Lower leg skin (tissue), 4 donors: ENCODE results near the gene PCDHGA9. TPM values are rescaled to one million over a fixed set of nuclear protein-coding genes. Genes with fewer than 3 reads are reported as not detected.
A peak's percentile ranks its signal among the peaks of the same experiment; 100 is the strongest.
"Not testable (repeated sequence)": the region's sequence is repeated elsewhere in the genome, so short reads cannot be mapped to it uniquely, and the experiment has no call there.

ENCODE experiments used
- DNase-seq, 2 donors: peaks; one replicate each; pipeline ENCODE4 v3.0.0-alpha.2; 2019; ENCODE audit warnings: low spot score in 2 of 2
- H3K4me3 ChIP-seq: fragments of 200-600 bp; sonication (generic); 2 replicates; pipeline ENCODE4 v1.5.1; 2017; ENCODE audit warnings: mild to moderate bottlenecking, low read depth; ENCODE audit not compliant: poor library complexity, severe bottlenecking
- POLR2A ChIP-seq, 2 donors: fragments of 450-650 bp; IDR thresholded peaks; one replicate each; pipeline ENCODE4 v1.6.1; 2016 to 2017; ENCODE audit warnings: antibody characterized with exemption in 2 of 2, mild to moderate bottlenecking in 1 of 2, moderate library complexity in 1 of 2
- WGBS, 2 donors: methylation state at CpG; one replicate each; pipeline ENCODE4 v1.1.5; 2018; 5-methylcytosine and 5-hydroxymethylcytosine counted together
- intact Hi-C: fragments of 100-400 bp; cut with DNase I; formaldehyde crosslinking; loops from one replicate; pipeline ENCODE4 v1.15.0; 2023; ENCODE audit warnings: low total_unique reads
- total RNA-seq, 4 donors: library from RNA; depleted of rRNA; stranded (reverse); fragments of >200 nt; gene quantifications; one replicate each; pipeline ENCODE4 v1.1.0, GENCODE V29; 2016
- TF ChIP-seq, protein P1 (sequence below), 3 donors: fragments of 450-650 bp; IDR thresholded peaks; one replicate each; pipeline ENCODE4 v1.5.1; 2016; ENCODE audit warnings: antibody characterized with exemption in 3 of 3, mild to moderate bottlenecking in 3 of 3, moderate library complexity in 2 of 3

PCDHGA9 gene
- total RNA-seq, 4 donors from 2014 or later, result 5.6 to 8.2 (median 6.3) TPM

DNA sequence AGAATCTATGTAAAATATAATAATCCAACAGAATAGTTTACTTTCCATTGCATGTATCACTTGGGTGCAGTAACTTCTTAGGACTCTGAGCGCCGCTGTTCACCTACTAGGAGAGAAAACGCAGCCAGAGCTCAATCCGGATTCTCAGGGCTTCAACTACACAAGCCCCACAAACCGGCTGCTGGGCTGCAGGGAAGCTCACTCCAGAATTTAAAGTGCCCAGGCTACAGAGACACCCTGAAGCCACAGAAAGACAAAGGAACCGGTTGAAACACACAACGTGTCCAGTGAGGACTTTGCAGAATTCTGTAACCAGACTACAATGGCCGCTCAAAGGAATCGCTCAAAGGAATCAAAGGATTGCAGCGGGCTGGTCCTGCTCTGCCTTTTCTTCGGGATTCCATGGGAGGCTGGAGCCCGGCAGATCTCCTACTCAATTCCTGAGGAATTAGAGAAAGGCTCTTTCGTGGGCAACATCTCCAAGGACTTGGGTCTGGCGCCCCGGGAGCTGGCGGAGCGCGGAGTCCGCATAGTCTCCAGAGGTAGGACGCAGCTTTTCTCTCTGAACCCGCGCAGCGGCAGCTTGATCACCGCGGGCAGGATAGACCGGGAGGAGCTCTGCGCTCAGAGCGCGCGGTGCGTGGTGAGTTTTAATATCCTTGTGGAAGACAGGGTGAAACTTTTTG is 10.4 kb downstream of the PCDHGA9 start, which contains the start of gene PCDHGA10:
TSS of gene PCDHGA10 (plus strand) at position 134 of the 686 bp plus-strand sequence. CDS start at position 323, 189 bp downstream.
- no peak for DNase-seq
- intact Hi-C loops, result loop anchor here (10.0 kb wide), 1 partner anchor 142 kb away; no protein-coding TSS in a partner anchor
- WGBS, 2 donors, result 18 to 19% methylated on average over 31 of the region's 31 CpGs
- no peak within 1 kb of the TSS for H3K4me3 ChIP-seq
- TF ChIP-seq, protein P1, sequence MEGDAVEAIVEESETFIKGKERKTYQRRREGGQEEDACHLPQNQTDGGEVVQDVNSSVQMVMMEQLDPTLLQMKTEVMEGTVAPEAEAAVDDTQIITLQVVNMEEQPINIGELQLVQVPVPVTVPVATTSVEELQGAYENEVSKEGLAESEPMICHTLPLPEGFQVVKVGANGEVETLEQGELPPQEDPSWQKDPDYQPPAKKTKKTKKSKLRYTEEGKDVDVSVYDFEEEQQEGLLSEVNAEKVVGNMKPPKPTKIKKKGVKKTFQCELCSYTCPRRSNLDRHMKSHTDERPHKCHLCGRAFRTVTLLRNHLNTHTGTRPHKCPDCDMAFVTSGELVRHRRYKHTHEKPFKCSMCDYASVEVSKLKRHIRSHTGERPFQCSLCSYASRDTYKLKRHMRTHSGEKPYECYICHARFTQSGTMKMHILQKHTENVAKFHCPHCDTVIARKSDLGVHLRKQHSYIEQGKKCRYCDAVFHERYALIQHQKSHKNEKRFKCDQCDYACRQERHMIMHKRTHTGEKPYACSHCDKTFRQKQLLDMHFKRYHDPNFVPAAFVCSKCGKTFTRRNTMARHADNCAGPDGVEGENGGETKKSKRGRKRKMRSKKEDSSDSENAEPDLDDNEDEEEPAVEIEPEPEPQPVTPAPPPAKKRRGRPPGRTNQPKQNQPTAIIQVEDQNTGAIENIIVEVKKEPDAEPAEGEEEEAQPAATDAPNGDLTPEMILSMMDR (IDR thresholded peaks at IDR 0.05), result no peak
- TF ChIP-seq POLR2A (IDR thresholded peaks at IDR 0.05), result no peak

DNA sequence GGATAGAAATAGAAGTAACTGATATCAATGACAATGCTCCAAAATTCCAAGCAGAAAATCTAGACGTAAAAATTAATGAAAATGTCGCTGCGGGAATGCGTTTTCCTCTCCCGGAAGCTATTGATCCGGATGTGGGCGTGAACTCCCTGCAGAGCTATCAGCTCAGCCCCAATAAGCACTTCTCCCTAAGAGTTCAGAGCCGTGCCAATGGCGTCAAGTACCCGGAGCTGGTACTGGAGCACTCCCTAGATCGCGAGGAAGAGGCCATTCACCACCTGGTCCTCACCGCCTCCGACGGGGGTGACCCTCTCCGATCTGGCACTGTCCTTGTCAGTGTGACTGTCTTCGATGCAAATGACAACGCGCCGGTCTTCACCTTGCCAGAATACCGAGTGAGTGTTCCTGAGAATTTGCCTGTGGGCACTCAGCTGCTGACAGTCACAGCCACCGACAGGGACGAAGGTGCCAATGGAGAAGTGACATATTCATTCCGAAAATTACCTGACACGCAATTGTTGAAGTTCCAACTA is 11.0 kb downstream of the PCDHGA9 start:
- WGBS, 2 donors, result 20 to 23% methylated on average over 25 of the region's 25 CpGs
- TF ChIP-seq, protein P1 (IDR thresholded peaks at IDR 0.05), result no peak
- TF ChIP-seq POLR2A (IDR thresholded peaks at IDR 0.05), result no peak
- intact Hi-C loops, result loop anchor here (10.0 kb wide), 1 partner anchor 141 kb away; no protein-coding TSS in a partner anchor
- no peak overlapping the region for H3K4me3 ChIP-seq
- no peak for DNase-seq

DNA sequence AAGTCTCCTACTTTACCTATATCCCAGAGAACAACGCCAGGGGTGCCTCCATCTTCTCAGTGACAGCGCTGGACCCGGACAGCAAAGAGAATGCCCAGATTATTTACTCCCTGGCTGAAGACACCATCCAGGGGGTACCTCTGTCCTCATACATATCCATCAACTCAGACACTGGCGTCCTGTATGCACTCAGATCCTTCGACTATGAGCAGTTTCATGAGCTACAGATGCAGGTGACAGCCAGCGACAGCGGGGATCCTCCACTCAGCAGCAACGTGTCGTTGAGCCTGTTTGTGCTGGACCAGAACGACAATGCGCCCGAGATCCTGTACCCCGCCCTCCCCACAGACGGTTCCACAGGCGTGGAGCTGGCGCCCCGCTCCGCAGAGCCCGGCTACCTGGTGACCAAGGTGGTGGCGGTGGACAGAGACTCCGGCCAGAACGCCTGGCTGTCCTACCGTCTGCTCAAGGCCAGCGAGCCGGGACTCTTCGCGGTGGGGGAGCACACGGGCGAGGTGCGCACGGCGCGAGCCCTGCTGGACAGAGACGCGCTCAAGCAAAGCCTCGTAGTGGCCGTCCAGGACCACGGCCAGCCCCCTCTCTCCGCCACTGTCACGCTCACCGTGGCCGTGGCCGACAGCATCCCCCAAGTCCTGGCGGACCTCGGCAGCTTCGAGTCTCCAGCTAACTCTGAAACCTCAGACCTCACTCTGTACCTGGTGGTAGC is 12.1 kb downstream of the PCDHGA9 start:
- WGBS, 2 donors, result 34 to 37% methylated on average over 41 to 45 of the region's 46 CpGs
- not testable (repeated sequence) for H3K4me3 ChIP-seq, DNase-seq
- intact Hi-C loops, result loop anchor here (10.0 kb wide), 1 partner anchor 140 kb away; no protein-coding TSS in a partner anchor

DNA sequence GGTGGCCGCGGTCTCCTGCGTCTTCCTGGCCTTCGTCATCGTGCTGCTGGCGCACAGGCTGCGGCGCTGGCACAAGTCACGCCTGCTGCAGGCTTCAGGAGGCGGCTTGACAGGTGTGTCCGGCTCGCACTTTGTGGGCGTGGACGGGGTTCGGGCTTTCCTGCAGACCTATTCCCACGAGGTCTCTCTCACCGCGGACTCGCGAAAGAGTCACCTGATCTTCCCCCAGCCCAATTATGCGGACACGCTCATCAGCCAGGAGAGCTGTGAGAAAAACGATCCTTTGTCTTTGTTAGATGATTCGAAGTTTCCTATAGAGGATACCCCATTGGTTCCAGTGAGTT is 12.7 kb downstream of the PCDHGA9 start:
- intact Hi-C loops, result loop anchor here (10.0 kb wide), 1 partner anchor 140 kb away; no protein-coding TSS in a partner anchor
- H3K4me3 ChIP-seq, DNase-seq: not testable (repeated sequence)
- WGBS, 2 donors, result 26 to 28% methylated on average over 19 to 24 of the region's 24 CpGs

DNA sequence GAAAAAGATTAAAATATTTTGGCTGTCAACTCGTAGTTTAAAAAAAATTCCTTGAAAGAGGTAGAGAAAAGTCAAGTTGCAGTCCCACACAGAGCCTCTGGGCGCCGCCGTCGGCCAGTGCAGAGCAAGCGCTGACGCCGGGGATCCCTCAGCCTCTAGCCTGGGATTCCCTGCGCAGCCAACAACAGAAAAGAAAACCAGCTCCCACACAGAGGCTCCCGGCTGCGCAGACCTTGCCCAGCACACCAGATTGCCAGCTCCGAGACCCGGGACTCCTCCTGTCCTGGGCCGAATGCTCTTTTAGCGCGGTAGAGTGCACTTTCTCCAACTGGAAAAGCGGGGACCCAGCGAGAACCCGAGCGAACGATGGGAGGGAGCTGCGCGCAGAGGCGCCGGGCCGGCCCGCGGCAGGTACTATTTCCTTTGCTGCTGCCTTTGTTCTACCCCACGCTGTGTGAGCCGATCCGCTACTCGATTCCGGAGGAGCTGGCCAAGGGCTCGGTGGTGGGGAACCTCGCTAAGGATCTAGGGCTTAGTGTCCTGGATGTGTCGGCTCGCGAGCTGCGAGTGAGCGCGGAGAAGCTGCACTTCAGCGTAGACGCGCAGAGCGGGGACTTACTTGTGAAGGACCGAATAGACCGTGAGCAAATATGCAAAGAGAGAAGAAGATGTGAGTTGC is 15.1 kb downstream of the PCDHGA9 start, which contains the start of gene PCDHGB7:
TSS of gene PCDHGB7 (plus strand) at position 184 of the 679 bp plus-strand sequence. CDS start at position 367, 183 bp downstream.
- 13% methylated on average over 43 to 45 of the region's 47 CpGs for WGBS, 2 donors
- peak within 1 kb of the TSS; percentile 1 for H3K4me3 ChIP-seq
- intact Hi-C loops, result loop anchor here (10.0 kb wide), 1 partner anchor 137 kb away; no protein-coding TSS in a partner anchor
- peak; percentile 46 to 91 for DNase-seq

DNA sequence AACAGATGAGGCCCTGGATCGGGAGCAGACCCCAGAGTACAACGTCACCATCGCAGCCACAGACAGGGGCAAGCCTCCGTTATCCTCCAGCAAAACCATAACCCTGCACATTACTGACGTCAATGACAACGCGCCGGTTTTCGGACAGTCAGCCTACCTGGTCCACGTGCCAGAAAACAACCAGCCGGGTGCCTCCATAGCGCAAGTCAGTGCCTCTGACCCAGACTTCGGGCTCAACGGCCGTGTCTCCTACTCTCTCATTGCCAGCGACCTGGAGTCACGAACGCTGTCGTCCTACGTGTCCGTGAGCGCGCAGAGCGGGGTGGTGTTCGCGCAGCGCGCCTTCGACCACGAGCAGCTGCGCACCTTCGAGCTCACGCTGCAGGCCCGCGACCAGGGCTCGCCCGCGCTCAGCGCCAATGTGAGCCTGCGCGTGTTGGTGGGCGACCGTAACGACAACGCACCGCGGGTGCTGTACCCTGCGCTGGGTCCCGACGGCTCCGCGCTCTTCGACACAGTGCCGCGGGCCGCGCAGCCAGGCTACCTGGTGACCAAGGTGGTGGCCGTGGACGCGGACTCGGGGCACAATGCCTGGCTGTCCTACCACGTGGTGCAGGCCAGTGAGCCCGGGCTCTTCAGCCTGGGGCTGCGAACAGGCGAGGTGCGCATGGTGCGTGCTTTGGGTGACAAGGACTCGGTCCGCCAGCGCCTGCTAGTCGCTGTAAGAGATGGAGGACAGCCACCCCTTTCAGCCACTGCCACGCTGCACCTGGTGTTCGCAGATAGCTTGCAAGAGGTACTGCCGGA is 16.7 kb downstream of the PCDHGA9 start:
- H3K4me3 ChIP-seq, result no peak overlapping the region
- WGBS, 2 donors, result 32 to 35% methylated on average over 48 to 62 of the region's 74 CpGs
- DNase-seq, result no peak
- TF ChIP-seq, protein P1 (IDR thresholded peaks at IDR 0.05), result no peak
- no peak for TF ChIP-seq POLR2A (IDR thresholded peaks at IDR 0.05)
- intact Hi-C loops, result loop anchor here (10.0 kb wide), 1 partner anchor 136 kb away; no protein-coding TSS in a partner anchor
